GM12878 (cell line): ENCODE measurements around the gene MSRB1. TPM values are rescaled to one million over a fixed set of nuclear protein-coding genes. Genes with fewer than 3 reads are reported as not detected.

ENCODE experiments used
- ATF7 ChIP-seq: fragments of 450-650 bp; IDR thresholded peaks from 2 replicates; pipeline ENCODE4 v1.6.1; 2016; ENCODE audit warnings: low read depth, mild to moderate bottlenecking
- FOXM1 ChIP-seq: IDR thresholded peaks from 2 replicates; pipeline ENCODE4 v1.6.1; 2012; ENCODE audit warnings: low read depth, mild to moderate bottlenecking, inconsistent platforms, low read length, moderate library complexity
- MTA2 ChIP-seq: fragments of 450-650 bp; IDR thresholded peaks from 2 replicates; pipeline ENCODE4 v1.6.1; 2016; ENCODE audit warnings: low read depth, mild to moderate bottlenecking, moderate library complexity
- NFIC ChIP-seq: IDR thresholded peaks from 2 replicates; pipeline ENCODE4 v1.6.1; 2012; ENCODE audit warnings: low read depth, mild to moderate bottlenecking, inconsistent platforms, low read length, moderate library complexity
- NR2C2 ChIP-seq: IDR thresholded peaks from 2 replicates; pipeline ENCODE4 v1.6.1; 2011; ENCODE audit warnings: borderline replicate concordance, low read depth; ENCODE audit not compliant: control insufficient read depth, insufficient read length
- POLR2AphosphoS5 ChIP-seq: IDR thresholded peaks from 2 replicates; pipeline ENCODE4 v1.6.1; 2011; ENCODE audit warnings: mild to moderate bottlenecking, low read length, inconsistent platforms
- RCOR1 ChIP-seq: conservative IDR thresholded peaks from 2 replicates; pipeline ENCODE4 v1.6.1; 2012; ENCODE audit warnings: low read depth, low read length, improper control_type of control experiment
- SMARCA5 ChIP-seq: fragments of 450-650 bp; IDR thresholded peaks from 2 replicates; pipeline ENCODE4 v1.6.1; 2017; ENCODE audit warnings: mild to moderate bottlenecking
- SP1 ChIP-seq: IDR thresholded peaks from one replicate; pipeline ENCODE4 v1.6.1; 2011; ENCODE audit warnings: low read depth, low read length
- SPI1 ChIP-seq: IDR thresholded peaks from 2 replicates; pipeline ENCODE4 v1.6.1; 2011; ENCODE audit warnings: low read depth, mild to moderate bottlenecking, low read length, moderate library complexity, borderline replicate concordance; ENCODE audit not compliant: insufficient read depth
- polyA plus RNA-seq, 11 experiments: library from polyadenylated mRNA; depleted of rRNA in 4 of 11; unstranded in 6 of 11; stranded (reverse) in 5 of 11; fragments of >200 nt; fragmentation: Nextera tagmentation in 4 of 11; fragmentation: Illumina TruSeq in 1 of 11; extraction: Ambion mirVana in 4 of 11; extraction: Trizol in 1 of 11; gene quantifications; 1 replicate in 1 of 11; 2 replicates in 10 of 11; pipeline versions ENCODE4 v1.2.1 to v1.2.3, GENCODE V29; 2011 to 2016; ENCODE audit warnings: inconsistent platforms in 2 of 11, missing spikeins in 2 of 11, low read depth in 1 of 11
- total RNA-seq, 4 experiments: library from RNA; depleted of rRNA in 3 of 4; stranded (reverse); fragments of >200 nt in 3 of 4; fragmentation: Illumina TruSeq in 1 of 4; extraction: Trizol in 1 of 4; gene quantifications; 2 replicates each; pipeline versions ENCODE4 v1.2.1 to v1.2.3, GENCODE V29; 2013 to 2021
- TF ChIP-seq, protein P1 (sequence below): IDR thresholded peaks from 2 replicates; pipeline ENCODE4 v1.6.1; 2012; ENCODE audit warnings: low read depth, low read length, improper control_type of control experiment
- TF ChIP-seq, protein P2 (sequence below): IDR thresholded peaks from 2 replicates; pipeline ENCODE4 v1.6.1; 2011; ENCODE audit warnings: low read depth, mild to moderate bottlenecking, low read length, moderate library complexity, borderline replicate concordance; ENCODE audit errors: extremely low read depth
- TF ChIP-seq, protein P3 (sequence below): IDR thresholded peaks from 2 replicates; pipeline ENCODE4 v1.6.1; 2012; ENCODE audit warnings: improper control_type of control experiment, low read depth, low read length; ENCODE audit not compliant: insufficient replicate concordance
- TF ChIP-seq, protein P4 (sequence below): fragments of 150-350 bp; IDR thresholded peaks from 2 replicates; pipeline ENCODE4 v1.6.1; 2016; ENCODE audit warnings: low read depth, low read length
- TF ChIP-seq, protein P5 (sequence below): IDR thresholded peaks from 2 replicates; pipeline ENCODE4 v1.6.1; 2012; ENCODE audit warnings: low read depth, low read length, improper control_type of control experiment
- TF ChIP-seq, protein P6 (sequence below): IDR thresholded peaks from 2 replicates; pipeline ENCODE4 v1.6.1; 2011; ENCODE audit warnings: mild to moderate bottlenecking, low read depth, low read length, moderate library complexity; ENCODE audit not compliant: insufficient replicate concordance

MSRB1 gene
- total and polyA plus RNA-seq, 10 of the 15 experiments (the other 5 are each of a cell fraction or from before 2014, with no cell fraction given): 5.1 to 48.6 (median 25.7) TPM

DNA sequence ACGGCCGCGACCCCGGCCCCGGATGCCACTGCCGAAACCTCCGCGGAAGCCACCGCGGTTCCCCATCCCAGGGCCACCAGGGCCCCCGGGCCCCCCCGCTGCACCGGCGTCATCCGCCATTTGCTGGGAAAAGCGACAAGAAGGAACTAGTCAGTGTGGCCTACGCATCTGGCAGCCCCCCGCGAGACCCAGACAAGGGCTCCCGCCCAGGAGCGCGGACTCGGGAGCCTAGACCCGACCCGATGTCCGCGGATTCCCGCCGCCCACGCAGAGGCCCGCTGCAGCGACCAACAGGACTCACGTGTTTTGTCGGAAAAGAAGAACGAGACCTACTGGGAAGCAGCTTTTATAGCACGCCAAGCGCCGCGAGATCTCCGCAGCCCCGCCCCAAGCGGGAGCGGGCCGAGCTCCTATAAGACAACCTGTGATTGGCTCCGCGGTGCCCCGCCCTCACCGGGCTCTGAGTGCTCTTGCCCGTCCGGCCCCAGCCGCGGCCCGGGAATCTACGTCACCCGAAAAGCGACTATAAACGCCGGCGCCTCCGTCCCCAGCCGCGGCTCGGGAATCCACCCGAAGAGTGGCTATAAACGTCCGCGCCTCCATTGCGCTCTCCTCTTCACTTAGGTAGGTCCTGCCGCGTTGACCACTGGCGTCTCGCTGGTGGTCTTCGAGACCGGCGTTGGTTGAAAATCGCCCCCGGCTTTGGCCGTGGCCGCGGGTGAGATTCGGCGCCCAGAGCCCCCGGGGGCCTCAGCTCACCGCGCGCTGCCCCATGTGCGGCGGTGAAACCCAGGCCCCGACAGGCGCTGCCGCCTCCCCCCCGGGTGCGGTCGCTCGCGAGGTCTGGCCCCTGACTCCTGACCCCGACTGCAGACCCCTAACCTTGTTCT is 21.8 kb upstream of the MSRB1 start, which contains the start of gene RPS2 (continued):
- TF ChIP-seq SP1 (peak; percentile 93), ATF7 (peak; percentile 55; the same call in 1 of the 2 replicates), FOXM1 (peak; percentile 63), SPI1 (no peak), MTA2 (no peak), SMARCA5 (peak; percentile 70), POLR2AphosphoS5 (peak; percentile 100), RCOR1 (no peak; the same call in 1 of the 2 replicates), NFIC (peak; percentile 45; the same call in 1 of the 2 replicates), NR2C2 (no peak)
- TF ChIP-seq, protein P1, sequence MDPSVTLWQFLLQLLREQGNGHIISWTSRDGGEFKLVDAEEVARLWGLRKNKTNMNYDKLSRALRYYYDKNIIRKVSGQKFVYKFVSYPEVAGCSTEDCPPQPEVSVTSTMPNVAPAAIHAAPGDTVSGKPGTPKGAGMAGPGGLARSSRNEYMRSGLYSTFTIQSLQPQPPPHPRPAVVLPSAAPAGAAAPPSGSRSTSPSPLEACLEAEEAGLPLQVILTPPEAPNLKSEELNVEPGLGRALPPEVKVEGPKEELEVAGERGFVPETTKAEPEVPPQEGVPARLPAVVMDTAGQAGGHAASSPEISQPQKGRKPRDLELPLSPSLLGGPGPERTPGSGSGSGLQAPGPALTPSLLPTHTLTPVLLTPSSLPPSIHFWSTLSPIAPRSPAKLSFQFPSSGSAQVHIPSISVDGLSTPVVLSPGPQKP: peak; percentile 10; the same call in 1 of the 2 replicates
- TF ChIP-seq, protein P2, sequence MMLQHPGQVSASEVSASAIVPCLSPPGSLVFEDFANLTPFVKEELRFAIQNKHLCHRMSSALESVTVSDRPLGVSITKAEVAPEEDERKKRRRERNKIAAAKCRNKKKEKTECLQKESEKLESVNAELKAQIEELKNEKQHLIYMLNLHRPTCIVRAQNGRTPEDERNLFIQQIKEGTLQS: peak; percentile 39; the same call in 1 of the 2 replicates
- TF ChIP-seq, protein P3, sequence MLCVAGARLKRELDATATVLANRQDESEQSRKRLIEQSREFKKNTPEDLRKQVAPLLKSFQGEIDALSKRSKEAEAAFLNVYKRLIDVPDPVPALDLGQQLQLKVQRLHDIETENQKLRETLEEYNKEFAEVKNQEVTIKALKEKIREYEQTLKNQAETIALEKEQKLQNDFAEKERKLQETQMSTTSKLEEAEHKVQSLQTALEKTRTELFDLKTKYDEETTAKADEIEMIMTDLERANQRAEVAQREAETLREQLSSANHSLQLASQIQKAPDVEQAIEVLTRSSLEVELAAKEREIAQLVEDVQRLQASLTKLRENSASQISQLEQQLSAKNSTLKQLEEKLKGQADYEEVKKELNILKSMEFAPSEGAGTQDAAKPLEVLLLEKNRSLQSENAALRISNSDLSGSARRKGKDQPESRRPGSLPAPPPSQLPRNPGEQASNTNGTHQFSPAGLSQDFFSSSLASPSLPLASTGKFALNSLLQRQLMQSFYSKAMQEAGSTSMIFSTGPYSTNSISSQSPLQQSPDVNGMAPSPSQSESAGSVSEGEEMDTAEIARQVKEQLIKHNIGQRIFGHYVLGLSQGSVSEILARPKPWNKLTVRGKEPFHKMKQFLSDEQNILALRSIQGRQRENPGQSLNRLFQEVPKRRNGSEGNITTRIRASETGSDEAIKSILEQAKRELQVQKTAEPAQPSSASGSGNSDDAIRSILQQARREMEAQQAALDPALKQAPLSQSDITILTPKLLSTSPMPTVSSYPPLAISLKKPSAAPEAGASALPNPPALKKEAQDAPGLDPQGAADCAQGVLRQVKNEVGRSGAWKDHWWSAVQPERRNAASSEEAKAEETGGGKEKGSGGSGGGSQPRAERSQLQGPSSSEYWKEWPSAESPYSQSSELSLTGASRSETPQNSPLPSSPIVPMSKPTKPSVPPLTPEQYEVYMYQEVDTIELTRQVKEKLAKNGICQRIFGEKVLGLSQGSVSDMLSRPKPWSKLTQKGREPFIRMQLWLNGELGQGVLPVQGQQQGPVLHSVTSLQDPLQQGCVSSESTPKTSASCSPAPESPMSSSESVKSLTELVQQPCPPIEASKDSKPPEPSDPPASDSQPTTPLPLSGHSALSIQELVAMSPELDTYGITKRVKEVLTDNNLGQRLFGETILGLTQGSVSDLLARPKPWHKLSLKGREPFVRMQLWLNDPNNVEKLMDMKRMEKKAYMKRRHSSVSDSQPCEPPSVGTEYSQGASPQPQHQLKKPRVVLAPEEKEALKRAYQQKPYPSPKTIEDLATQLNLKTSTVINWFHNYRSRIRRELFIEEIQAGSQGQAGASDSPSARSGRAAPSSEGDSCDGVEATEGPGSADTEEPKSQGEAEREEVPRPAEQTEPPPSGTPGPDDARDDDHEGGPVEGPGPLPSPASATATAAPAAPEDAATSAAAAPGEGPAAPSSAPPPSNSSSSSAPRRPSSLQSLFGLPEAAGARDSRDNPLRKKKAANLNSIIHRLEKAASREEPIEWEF: no peak
- TF ChIP-seq, protein P4, sequence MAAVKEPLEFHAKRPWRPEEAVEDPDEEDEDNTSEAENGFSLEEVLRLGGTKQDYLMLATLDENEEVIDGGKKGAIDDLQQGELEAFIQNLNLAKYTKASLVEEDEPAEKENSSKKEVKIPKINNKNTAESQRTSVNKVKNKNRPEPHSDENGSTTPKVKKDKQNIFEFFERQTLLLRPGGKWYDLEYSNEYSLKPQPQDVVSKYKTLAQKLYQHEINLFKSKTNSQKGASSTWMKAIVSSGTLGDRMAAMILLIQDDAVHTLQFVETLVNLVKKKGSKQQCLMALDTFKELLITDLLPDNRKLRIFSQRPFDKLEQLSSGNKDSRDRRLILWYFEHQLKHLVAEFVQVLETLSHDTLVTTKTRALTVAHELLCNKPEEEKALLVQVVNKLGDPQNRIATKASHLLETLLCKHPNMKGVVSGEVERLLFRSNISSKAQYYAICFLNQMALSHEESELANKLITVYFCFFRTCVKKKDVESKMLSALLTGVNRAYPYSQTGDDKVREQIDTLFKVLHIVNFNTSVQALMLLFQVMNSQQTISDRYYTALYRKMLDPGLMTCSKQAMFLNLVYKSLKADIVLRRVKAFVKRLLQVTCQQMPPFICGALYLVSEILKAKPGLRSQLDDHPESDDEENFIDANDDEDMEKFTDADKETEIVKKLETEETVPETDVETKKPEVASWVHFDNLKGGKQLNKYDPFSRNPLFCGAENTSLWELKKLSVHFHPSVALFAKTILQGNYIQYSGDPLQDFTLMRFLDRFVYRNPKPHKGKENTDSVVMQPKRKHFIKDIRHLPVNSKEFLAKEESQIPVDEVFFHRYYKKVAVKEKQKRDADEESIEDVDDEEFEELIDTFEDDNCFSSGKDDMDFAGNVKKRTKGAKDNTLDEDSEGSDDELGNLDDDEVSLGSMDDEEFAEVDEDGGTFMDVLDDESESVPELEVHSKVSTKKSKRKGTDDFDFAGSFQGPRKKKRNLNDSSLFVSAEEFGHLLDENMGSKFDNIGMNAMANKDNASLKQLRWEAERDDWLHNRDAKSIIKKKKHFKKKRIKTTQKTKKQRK: no peak
- TF ChIP-seq, protein P5, sequence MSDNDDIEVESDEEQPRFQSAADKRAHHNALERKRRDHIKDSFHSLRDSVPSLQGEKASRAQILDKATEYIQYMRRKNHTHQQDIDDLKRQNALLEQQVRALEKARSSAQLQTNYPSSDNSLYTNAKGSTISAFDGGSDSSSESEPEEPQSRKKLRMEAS: peak; percentile 74; the same call in 1 of the 2 replicates
- TF ChIP-seq, protein P6, sequence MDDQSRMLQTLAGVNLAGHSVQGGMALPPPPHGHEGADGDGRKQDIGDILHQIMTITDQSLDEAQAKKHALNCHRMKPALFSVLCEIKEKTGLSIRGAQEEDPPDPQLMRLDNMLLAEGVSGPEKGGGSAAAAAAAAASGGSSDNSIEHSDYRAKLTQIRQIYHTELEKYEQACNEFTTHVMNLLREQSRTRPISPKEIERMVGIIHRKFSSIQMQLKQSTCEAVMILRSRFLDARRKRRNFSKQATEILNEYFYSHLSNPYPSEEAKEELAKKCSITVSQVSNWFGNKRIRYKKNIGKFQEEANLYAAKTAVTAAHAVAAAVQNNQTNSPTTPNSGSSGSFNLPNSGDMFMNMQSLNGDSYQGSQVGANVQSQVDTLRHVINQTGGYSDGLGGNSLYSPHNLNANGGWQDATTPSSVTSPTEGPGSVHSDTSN: peak; percentile 18
